ENCODE measurements around the gene HECTD2.
"Not testable (repeated sequence)": the region's sequence is repeated elsewhere in the genome, so short reads cannot be mapped to it uniquely, and the experiment has no call there.

Gene HECTD2

DNA sequence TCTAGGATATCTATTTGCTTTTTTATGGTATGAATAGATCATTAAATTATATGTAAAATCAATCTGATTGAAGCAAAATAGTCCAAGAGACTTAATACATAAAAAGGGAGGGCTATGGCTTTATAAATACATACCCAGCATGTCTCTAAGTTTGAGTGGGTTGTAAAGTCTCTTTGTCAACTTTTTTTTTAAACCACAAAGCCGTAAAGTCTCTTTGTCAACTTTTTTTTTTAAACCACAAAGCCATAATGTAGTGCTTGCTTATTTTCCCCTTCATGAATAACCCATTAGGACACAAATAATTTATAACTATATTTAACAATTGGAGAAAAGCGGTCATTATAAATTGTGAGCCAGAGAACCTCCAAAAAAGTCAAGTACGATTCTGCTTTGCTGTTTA is 5.7 kb downstream of the HECTD2 start:
- no peak for DNase-seq

- DNase-seq: no peak
These were observed 6.3 kb downstream of the HECTD2 start for GRCh38 chr10:91416339-91416855.

GRCh38 chr10:91418416-91418815 is 8.3 kb downstream of the HECTD2 start:
- no peak for DNase-seq

GRCh38 chr10:91420868-91421267 is 10.7 kb downstream of the HECTD2 start:
- no peak for DNase-seq

DNA sequence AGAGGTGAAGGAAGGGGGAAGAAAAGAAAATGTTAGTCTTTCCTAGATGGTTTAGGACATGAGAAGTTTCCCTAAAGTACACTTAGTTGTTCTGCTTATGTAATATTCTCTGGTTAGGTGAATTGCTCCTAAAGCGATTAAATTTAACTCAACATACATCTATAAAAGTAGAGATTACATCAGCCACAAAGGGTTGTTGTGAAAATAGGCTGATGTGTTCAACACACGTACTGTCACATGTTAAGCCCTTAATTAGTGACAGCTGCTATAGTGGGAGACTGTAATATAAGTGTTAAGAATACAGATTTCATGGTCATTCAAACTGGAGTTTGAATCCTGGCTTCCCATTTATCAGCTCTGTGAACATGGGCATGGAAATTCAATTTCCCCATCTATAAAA is 12.8 kb downstream of the HECTD2 start:
- no peak for DNase-seq

DNA sequence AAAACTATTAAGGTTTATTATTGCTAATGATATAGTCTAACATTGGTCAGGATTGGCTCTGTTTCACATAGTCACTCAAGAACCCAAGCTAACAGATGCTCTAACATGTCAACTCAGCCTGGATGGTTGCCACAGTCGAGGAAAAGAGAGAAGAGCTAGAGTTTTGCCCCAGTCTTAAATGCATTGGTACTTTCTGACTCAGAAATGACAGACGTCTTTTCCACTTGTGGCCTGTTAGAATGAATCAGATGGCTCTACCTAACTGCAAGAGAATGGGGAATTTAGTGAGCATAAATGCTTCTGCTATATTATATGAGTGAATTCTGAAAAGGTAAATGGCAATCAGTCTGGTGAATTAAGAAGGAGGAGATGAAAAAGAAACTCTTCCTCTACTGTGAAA is 13.9 kb downstream of the HECTD2 start:
- no peak for DNase-seq

GRCh38 chr10:91432175-91432574 is 22.0 kb downstream of the HECTD2 start:
- no peak for DNase-seq

GRCh38 chr10:91433620-91434019 is 23.5 kb downstream of the HECTD2 start:
- DNase-seq: no peak

DNA sequence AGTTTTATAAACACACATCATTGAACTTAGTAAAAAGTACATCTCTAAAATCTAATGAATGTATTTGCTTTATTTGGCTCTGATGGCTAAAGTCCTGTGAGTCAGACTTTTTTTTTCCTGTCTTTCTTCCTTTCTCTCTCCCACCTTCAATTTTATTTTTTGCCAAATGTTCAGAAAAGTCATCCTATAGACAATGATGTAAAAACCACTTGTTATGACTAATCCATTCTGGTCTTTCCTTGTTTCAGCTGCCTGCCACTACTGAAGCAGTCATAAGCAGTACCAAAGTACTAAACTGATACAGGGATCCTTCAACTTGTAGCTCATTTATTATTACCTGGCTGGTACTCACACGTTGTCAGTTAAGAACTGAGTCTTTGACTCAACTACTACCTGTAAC is 23.9 kb downstream of the HECTD2 start:
- no peak for DNase-seq

DNA sequence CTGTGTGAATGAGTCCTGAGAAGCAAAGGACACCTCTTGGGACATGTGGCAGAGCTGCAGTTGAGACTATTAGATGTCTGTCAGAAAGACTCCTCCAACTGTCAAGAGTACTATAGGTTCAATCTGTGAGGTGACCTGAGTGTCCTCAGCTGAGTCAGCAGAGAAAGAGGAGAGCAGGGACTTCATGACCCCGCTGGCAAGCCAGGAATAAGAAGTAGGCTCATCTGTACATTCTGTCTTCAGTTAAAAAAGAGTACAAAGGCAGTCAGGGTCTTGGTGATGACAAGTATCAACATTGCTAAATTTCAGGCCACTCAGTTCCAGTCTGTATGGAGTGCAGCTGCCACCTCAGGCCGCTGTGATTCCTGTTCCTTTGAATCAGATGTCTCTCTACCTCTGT is 25.1 kb downstream of the HECTD2 start:
- DNase-seq: no peak

DNA sequence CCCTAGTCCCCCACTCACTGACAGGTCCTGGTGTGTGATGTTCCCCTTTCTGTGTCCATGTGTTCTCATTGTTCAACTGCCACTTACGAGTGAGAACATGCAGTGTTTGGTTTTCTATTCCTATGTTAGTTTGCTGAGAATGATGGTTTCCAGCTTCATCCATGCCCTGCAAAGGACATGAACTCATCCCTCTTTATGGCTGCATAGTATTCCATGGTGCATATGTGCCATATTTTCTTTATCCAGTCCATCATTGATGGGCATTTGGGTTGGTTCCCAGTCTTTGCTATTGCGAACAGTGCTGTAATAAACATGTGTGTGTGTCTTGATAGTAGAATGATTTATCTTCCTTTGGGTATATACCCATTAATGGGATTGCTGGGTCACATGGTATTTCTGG is 28.1 kb downstream of the HECTD2 start:
- DNase-seq: not testable (repeated sequence)

DNA sequence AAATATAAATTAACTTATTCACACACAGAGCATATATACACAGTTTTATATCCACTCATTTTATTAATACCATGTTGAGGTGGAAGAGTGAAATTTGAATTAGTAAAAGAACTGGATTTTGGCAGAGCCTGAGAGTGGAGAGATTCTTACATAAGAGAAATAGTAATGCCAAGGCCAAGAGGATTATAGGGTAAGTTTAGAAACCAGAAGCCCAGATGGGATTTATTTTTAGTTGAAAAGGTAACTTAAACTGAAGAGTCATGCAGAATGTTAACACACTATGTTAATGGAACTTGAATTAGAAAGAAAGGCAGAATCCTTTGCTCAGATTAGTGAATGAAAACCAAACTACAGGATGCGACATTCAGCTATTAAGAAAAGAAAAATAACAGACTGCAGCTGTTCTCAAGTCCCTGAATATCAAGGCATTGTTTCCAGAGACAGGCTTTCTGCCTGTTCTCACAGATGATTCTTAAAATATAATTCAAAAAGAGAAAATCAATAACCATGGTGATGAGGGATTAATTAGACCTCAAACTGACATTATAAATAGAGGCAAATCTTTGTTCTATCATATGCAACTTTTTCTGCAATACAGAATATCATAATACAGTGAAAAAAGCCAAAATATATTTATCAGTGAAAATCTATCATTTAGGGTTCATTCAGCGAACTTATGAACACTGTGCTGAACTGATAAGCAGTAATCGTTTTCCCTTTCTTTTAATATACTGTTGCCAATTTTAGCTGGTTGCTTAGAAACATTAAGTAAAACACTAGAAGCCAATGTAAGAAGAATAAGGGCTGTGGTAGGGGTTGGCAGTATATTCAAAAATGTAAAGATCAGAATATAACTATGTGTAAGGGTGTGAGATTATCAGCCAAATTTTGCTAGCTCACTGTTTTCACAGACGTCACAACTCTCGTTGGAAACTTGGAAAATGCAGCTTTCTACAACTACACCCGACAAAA is 34.4 kb downstream of the HECTD2 start:
- no peak for DNase-seq

DNA sequence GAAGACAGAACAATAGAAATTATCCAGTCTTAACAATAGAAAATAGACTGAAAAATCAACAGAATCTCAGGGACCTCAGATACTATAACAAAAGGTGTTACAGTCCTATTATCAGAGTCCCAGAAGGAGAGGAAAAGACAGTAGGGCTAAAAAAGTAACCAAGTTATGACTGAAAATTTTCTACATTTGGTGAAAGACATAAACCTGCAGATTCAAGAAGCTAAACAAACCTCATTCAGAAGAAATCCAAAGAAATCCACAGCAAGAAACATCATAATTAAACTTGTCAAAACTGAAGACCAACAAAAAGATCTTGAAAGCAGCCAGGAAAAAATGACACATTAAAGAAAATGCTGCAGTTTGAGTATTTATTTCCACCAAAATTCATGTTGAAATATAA is 41.9 kb downstream of the HECTD2 start:
- no peak for DNase-seq

GRCh38 chr10:91453535-91453934 is 43.4 kb downstream of the HECTD2 start:
- DNase-seq: no peak

DNA sequence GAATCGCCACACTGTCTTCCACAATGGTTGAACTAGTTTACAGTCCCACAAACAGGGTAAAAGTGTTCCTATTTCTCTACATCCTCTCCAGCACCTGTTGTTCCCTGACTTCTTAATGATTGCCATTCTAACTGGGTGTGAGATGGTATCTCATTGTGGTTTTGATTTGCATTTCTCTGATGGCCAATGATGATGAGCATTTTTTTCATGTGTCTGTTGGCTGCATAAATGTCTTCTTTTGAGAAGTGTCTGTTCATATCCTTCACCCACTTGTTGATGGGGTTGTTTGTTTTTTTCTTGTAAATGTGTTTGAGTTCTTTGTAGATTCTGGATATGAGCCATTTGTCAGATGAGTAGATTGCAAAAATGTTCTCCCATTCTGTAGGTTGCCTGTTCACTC is 45.0 kb downstream of the HECTD2 start:
- not testable (repeated sequence) for DNase-seq

GRCh38 chr10:91460681-91461080 is 50.5 kb downstream of the HECTD2 start:
- no peak for DNase-seq

- DNase-seq: no peak
These were observed 52.3 kb downstream of the HECTD2 start for GRCh38 chr10:91462423-91462822.

DNA sequence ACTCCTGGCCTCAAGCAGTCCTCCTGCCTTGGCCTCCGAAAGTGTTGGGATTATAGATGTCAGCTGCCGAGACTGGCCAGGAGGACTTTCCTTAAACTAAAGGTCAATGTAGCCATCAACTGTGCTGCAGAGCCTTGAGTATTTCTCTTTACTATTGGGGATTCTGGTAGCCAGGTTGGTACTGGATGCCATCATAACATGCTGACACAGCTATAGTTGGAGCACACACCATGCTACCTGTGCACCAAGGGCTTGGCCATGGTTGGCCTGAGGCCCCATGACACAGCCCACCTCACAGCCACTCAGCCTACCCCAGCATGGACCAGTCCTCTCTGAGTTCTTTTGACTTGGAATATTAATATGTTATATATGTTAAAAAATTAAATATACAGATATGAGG is 54.4 kb downstream of the HECTD2 start:
- DNase-seq: no peak

GRCh38 chr10:91465261-91465660 is 55.1 kb downstream of the HECTD2 start:
- no peak for DNase-seq

DNA sequence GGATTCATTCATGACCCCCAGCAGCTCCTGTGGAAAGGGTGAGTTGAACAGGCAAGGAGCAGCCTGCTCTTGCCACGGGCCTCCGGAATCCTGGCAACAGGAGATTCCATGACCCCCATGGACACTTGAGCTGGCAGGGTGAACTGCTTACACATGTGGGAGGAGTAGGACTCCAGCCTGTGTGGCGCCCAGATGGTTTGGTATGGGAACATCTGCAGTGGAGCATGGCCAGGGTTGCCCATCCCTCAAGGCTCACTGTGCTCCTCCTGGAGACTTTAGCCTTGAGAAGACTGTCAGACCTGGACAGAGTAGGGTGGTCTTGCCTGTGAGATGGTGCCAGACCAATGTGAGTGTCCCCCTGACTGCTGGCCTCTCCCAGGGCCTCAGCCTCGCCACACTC is 57.0 kb downstream of the HECTD2 start:
- no peak for DNase-seq

- DNase-seq: no peak
These were observed 61.5 kb downstream of the HECTD2 start for GRCh38 chr10:91471602-91472001.

DNA sequence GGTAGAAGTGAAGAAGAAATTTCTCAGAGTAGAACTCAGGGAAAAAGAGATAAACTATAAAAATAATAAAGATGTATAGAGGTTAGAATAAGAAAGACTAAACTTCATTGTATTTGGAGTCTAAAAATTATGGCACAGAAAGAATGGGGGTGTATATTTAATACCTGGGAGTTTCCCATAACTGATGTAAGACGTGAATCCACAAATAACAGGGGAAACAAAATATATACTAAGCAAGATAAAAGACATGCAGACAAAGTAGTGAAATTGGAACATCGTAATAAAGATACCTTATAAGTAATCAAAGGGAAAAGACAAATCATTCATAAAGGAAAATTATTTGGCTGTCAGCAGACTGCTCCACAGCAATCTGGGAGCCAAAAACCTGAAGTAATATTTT is 62.8 kb downstream of the HECTD2 start:
- no peak for DNase-seq

DNA sequence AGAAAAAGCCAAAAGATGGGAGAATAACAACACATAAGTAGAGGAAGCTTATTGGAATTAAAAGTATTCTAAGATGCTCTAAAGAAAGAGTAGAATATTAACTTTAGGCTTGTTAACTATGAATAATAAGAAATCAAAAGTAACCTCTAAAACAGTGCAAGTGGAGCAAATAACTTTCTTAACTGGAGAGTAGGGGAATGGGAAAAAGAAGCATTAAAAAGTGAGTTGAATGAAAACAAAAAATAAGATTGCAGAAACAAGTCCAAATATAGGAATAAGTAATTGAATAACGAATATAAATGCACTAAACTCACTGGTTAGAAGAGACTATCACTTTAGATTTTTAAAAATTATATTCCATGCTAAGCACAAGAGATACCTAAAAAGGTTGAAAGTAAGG is 63.9 kb downstream of the HECTD2 start:
- DNase-seq: no peak

DNA sequence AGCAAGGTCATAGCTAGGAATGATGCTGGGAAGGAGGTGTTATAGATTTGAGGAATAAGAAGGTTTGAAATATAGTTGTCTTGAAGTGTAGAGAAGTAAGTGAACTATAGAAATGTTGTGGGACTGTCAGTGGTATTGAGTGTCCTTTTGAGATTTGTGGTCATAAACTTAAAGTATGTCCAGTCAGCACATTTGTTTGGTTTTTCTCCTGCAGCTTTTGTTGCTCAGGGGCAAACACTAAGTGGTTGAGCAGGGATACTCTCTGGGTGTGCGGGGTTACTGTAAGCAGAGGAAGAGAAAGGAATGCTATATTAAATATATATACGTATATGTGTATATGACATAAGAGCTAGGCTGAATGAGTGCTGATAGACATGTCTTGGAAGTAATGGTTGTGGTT is 67.1 kb downstream of the HECTD2 start:
- no peak for DNase-seq

GRCh38 chr10:91479583-91479982 is 69.4 kb downstream of the HECTD2 start:
- no peak for DNase-seq
